HUDEP-2 (cell line): Measurements from ENCODE around the gene SRSF2.
"Not testable (repeated sequence)": the region's sequence is repeated elsewhere in the genome, so short reads cannot be mapped to it uniquely, and the experiment has no call there.

ENCODE experiments used
- DNase-seq, 76 experiments: peaks; one replicate each; lab custom pipeline; 2025; ENCODE audit not compliant: unreplicated experiment in 76 of 76; lab: John Stamatoyannopoulos, UW

Gene SRSF2

GRCh38 chr17:76722977-76723376 lies 14.2 kb downstream of the SRSF2 start:
- DNase-seq: not testable (repeated sequence)

GRCh38 chr17:76722279-76722678 lies 14.9 kb downstream of the SRSF2 start:
- no peak for DNase-seq

GRCh38 chr17:76721463-76721862 lies 15.7 kb downstream of the SRSF2 start:
- DNase-seq: no peak

GRCh38 chr17:76720941-76721340 lies 16.2 kb downstream of the SRSF2 start:
- no peak for DNase-seq

GRCh38 chr17:76720211-76720610 lies 16.9 kb downstream of the SRSF2 start:
- DNase-seq: no peak

- DNase-seq: no peak
Measured at GRCh38 chr17:76718516-76718915, 18.6 kb downstream of the SRSF2 start.

- no peak for DNase-seq
Measured at GRCh38 chr17:76716839-76717215, 20.3 kb downstream of the SRSF2 start.

- DNase-seq: peak in 73 of 76 experiments; percentile 35 to 88 (median 72)
Measured at GRCh38 chr17:76716146-76716838, 20.8 kb downstream of the SRSF2 start.

GRCh38 chr17:76715496-76715830 lies 21.7 kb downstream of the SRSF2 start:
- DNase-seq: no peak

- peak in 59 of 76 experiments; percentile 8 to 86 (median 57) for DNase-seq
Measured at GRCh38 chr17:76714822-76715495, 22.2 kb downstream of the SRSF2 start.

GRCh38 chr17:76714336-76714735 lies 22.8 kb downstream of the SRSF2 start:
- no peak for DNase-seq

GRCh38 chr17:76713765-76714164 lies 23.4 kb downstream of the SRSF2 start:
- no peak for DNase-seq

- DNase-seq: not testable (repeated sequence)
Measured at GRCh38 chr17:76712321-76712720, 24.8 kb downstream of the SRSF2 start.

- peak in 16 of 76 experiments; percentile 10 to 48 (median 26) for DNase-seq
Measured at GRCh38 chr17:76710863-76711611, 26.1 kb downstream of the SRSF2 start, which contains the start of gene MXRA7. MXRA7 (minus strand) TSS chr17:76710965; CDS start chr17:76710946, 19 bp downstream.

- DNase-seq: not testable (repeated sequence)
Measured at GRCh38 chr17:76709951-76710862, 26.9 kb downstream of the SRSF2 start.

- no peak for DNase-seq
Measured at GRCh38 chr17:76709077-76709950, 27.8 kb downstream of the SRSF2 start.

- DNase-seq: no peak
Measured at GRCh38 chr17:76707985-76708807, 28.9 kb downstream of the SRSF2 start.

GRCh38 chr17:76706817-76707216 lies 30.3 kb downstream of the SRSF2 start:
- DNase-seq: no peak

GRCh38 chr17:76704805-76705204 lies 32.3 kb downstream of the SRSF2 start:
- DNase-seq: no peak
